Nephron (organoid): Measurements from ENCODE around the gene ZNF296.
A peak's percentile ranks its signal among the peaks of the same experiment; 100 is the strongest.

Source experiments
- H3K27ac Mint-ChIP-seq, 3 experiments: 2 replicates each; pipeline ENCODE4 v1.8.0; 2020; ENCODE audit warnings: mixed read lengths in 3 of 3, mild to moderate bottlenecking in 2 of 3, moderate library complexity in 1 of 3
- H3K27me3 Mint-ChIP-seq: 2 replicates; pipeline ENCODE4 v1.8.0; 2021; ENCODE audit warnings: low read depth, mild to moderate bottlenecking, moderate library complexity, mixed read lengths
- H3K36me3 Mint-ChIP-seq: 2 replicates; pipeline ENCODE4 v1.8.0; 2020; ENCODE audit warnings: low read depth, mixed read lengths
- H3K4me1 Mint-ChIP-seq: 2 replicates; pipeline ENCODE4 v1.8.0; 2020; ENCODE audit warnings: mixed read lengths
- H3K4me3 Mint-ChIP-seq, 3 experiments: 2 replicates each; pipeline ENCODE4 v1.8.0; 2020; ENCODE audit warnings: mild to moderate bottlenecking in 3 of 3, mixed read lengths in 3 of 3, moderate library complexity in 2 of 3
- H3K9me3 Mint-ChIP-seq: 2 replicates; pipeline ENCODE4 v1.8.0; 2020; ENCODE audit warnings: mixed read lengths
- TF ChIP-seq, protein P1 (sequence below), 3 experiments: fragments of 200-600 bp; sonication (generic); IDR thresholded peaks; one replicate each; pipeline ENCODE4 v1.5.0; 2021; ENCODE audit warnings: antibody characterized with exemption in 3 of 3; ENCODE audit not compliant: unreplicated experiment in 3 of 3

The ZNF296 gene

DNA sequence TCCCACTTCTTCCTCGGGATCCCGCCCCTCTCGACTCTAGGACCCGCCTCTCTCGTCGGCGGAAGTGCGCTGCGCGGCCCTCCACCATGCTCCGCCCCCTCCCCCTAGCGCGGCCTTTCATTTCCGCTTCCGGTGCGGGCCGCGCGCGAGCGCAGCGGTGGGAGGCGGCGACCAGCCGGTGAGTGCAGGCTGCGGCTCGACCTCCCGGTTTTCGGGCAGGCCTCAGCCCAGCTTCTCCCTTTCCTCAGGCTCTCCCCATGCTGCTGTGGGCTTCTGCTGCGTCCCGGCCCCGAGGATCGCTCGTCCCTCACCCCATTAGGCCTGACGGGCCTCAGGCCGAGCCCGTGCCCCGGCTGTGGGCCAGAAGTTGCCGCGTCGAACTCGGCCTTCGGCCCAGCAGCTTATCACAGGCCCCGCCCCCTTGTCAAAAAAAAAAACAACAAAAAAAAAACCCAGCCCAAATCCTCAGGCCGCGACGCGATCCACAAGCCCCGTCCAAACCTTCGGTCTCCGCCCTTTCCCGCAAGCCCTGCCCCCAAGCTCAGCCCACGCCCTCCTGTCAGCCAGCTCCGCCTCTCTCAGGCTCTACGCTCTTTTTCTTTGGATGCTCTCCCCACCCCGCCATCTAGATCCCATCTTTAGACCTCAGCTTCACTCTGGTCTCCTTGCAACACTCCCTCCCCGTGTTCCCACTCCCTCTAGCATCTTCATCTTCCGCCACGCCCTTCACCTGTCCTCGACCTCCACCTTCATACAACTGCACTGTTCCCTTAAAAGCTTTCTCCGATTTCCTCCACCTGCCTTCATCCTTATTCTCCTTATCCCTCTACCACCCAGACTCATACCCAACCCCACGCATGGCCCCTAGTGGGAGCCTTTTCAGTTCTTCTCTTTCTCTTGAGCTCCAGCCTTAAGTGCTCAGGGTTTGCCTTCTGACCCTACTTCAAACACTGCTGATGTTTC lies 37.1 kb downstream of the ZNF296 start, which contains the start of gene CLASRP:
CLASRP (plus strand) TSS at position 115 of the 963 bp plus-strand sequence. CDS start 1,168 bp downstream, outside the sequence.
- Mint-ChIP-seq H3K27me3 (no peaks in the 10 kb centered on the region), H3K9me3 (no peaks in the 10 kb centered on the region), H3K36me3 (peaks cover 31% of the 10 kb centered on the region), H3K4me1 (peaks cover 22% of the 10 kb centered on the region), H3K27ac (peak within 1 kb of the TSS; percentile 85 to 92 (median 87)), H3K4me3 (peak within 1 kb of the TSS; percentile 91 to 97 (median 94))
- TF ChIP-seq, protein P1, sequence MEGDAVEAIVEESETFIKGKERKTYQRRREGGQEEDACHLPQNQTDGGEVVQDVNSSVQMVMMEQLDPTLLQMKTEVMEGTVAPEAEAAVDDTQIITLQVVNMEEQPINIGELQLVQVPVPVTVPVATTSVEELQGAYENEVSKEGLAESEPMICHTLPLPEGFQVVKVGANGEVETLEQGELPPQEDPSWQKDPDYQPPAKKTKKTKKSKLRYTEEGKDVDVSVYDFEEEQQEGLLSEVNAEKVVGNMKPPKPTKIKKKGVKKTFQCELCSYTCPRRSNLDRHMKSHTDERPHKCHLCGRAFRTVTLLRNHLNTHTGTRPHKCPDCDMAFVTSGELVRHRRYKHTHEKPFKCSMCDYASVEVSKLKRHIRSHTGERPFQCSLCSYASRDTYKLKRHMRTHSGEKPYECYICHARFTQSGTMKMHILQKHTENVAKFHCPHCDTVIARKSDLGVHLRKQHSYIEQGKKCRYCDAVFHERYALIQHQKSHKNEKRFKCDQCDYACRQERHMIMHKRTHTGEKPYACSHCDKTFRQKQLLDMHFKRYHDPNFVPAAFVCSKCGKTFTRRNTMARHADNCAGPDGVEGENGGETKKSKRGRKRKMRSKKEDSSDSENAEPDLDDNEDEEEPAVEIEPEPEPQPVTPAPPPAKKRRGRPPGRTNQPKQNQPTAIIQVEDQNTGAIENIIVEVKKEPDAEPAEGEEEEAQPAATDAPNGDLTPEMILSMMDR (IDR thresholded peaks at IDR 0.05; ENCODE audit: unreplicated experiment in 3 of 3) = no peak

DNA sequence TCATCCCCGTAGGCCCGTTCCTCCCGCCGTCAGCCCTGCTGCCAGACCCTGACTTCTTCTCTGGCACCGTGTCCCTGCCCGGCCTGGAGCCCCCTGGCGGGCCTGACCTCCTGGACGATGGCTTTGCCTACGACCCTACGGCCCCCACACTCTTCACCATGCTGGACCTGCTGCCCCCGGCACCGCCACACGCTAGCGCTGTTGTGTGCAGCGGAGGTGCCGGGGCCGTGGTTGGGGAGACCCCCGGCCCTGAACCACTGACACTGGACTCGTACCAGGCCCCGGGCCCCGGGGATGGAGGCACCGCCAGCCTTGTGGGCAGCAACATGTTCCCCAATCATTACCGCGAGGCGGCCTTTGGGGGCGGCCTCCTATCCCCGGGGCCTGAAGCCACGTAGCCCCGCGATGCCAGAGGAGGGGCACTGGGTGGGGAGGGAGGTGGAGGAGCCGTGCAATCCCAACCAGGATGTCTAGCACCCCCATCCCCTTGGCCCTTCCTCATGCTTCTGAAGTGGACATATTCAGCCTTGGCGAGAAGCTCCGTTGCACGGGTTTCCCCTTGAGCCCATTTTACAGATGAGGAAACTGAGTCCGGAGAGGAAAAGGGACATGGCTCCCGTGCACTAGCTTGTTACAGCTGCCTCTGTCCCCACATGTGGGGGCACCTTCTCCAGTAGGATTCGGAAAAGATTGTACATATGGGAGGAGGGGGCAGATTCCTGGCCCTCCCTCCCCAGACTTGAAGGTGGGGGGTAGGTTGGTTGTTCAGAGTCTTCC lies 38.7 kb downstream of the ZNF296 start:
- peaks cover 22% of the 10 kb centered on the region for H3K4me1 Mint-ChIP-seq
- peak overlapping the region; percentile 70 to 91 (median 75) for H3K4me3 Mint-ChIP-seq
- peaks cover 33% of the 10 kb centered on the region for H3K36me3 Mint-ChIP-seq
- H3K27me3 Mint-ChIP-seq = no peaks in the 10 kb centered on the region
- no peaks in the 10 kb centered on the region for H3K9me3 Mint-ChIP-seq
- H3K27ac Mint-ChIP-seq = no peak overlapping the region
- TF ChIP-seq, protein P1 (IDR thresholded peaks at IDR 0.05; ENCODE audit: unreplicated experiment in 3 of 3) = no peak

DNA sequence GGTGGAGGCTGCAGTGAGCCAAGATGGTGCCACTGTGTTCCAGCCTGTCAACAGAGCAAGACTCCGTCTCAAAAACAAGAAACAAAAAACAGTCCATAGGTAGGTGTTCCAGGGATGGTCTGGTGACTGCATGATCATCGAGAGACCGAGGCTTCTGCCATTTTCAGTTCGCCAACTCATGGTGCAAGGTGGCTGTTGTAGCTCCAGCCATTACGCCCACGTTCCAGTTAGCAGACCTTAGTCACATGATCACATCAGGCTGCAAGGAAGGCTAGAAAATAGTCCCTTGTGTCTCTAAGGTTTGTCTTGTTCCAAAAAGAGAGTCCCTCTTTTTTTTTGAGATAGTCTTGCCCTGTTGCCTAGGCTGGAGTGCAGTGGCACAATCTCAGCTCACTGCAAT lies 40.5 kb downstream of the ZNF296 start:
- Mint-ChIP-seq H3K4me1 (peaks cover 12% of the 10 kb centered on the region), H3K9me3 (no peaks in the 10 kb centered on the region), H3K27ac (no peak overlapping the region), H3K4me3 (no peak overlapping the region), H3K36me3 (peaks cover 26% of the 10 kb centered on the region), H3K27me3 (no peaks in the 10 kb centered on the region)
- TF ChIP-seq, protein P1 (IDR thresholded peaks at IDR 0.05; ENCODE audit: unreplicated experiment in 3 of 3) = no peak

DNA sequence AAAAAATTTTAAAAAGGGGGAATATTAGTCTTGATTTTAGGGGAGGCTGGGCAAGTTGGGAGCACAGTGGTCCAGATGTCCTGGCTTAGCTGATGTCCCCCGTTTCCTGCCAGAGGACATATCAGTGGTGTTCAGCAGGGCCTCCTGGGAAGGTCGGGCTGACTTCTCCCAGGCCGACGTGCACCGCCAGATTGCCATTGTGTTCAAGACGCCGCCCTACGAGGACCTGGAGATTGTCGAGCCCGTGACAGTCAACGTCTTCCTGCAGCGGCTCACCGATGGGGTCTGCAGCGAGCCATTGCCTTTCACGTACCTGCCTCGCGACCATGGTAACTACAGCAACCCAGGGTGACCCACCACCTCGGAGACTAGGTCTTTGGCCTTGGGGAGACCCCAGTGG lies 43.9 kb downstream of the ZNF296 start:
- H3K4me1 Mint-ChIP-seq = no peaks in the 10 kb centered on the region
- H3K27me3 Mint-ChIP-seq = no peaks in the 10 kb centered on the region
- H3K4me3 Mint-ChIP-seq = no peak overlapping the region
- peaks cover 23% of the 10 kb centered on the region for H3K36me3 Mint-ChIP-seq
- no peak overlapping the region for H3K27ac Mint-ChIP-seq
- TF ChIP-seq, protein P1 (IDR thresholded peaks at IDR 0.05; ENCODE audit: unreplicated experiment in 3 of 3) = no peak
- no peaks in the 10 kb centered on the region for H3K9me3 Mint-ChIP-seq

DNA sequence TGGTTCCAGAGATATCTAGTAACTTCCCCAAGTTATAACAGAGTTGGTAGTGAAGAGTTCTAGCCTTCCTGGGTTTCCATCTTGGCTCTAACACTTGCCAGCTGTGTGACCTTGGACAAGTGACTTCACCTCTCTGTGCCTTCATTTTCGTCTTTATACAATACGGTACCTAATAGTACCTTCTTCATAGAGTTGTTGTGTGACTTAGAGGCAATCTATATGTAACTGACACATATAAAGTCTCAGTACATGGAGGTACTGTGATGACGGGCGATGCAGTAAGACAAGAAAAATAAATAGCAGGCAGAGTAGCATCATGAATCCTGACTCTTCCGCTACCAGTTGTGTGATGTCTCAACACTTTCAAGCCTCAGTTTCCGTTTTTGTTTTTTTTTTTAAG lies 45.5 kb downstream of the ZNF296 start:
- TF ChIP-seq, protein P1 (IDR thresholded peaks at IDR 0.05; ENCODE audit: unreplicated experiment in 3 of 3) = no peak
- H3K27ac Mint-ChIP-seq = no peak overlapping the region
- H3K36me3 Mint-ChIP-seq = peaks cover 25% of the 10 kb centered on the region
- no peaks in the 10 kb centered on the region for H3K27me3 Mint-ChIP-seq
- H3K9me3 Mint-ChIP-seq = no peaks in the 10 kb centered on the region
- H3K4me1 Mint-ChIP-seq = no peaks in the 10 kb centered on the region
- H3K4me3 Mint-ChIP-seq = no peak overlapping the region
